ENCODE measurements around the gene SMAP1.

SMAP1 gene

DNA sequence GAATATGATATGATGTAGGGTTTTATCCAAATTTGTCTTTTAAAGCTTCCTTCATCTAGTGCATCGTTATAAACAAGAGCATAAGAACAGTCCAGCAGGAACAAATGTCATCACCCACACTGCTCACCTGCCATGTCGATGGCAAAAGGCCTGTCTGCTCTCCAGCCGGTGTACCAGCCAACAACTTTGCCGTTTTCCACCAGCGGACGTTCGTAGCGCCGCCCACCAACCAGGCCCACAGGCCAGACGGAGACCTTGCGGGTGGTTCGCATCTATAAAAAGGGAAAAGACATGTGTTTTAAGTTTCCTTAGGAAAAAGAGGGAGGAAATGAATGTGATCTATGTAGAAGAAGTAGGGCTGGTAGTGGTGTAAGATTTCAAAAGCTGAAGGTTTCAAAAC is 226.3 kb downstream of the SMAP1 start:
- Histone ChIP-seq H3K9ac (ENCODE audit: low read length in 2 of 2) (no peak overlapping the region), H3K9me3 (ENCODE audit: control insufficient read depth in 2 of 2, low read length in 2 of 2) (no peaks in the 10 kb centered on the region), H3K27ac (ENCODE audit: low read length) (no peak overlapping the region), H3K4me3 (ENCODE audit: low read length in 2 of 2) (no peak overlapping the region), H3K4me1 (ENCODE audit: control insufficient read depth, insufficient read depth, low read length) (no peaks in the 10 kb centered on the region), H3K27me3 (ENCODE audit: control insufficient read depth in 1 of 2, insufficient read depth in 2 of 2, low read length in 2 of 2) (peaks cover 0 to 3% of the 10 kb centered on the region in 2 donors), H3K36me3 (ENCODE audit: control insufficient read depth in 2 of 2, insufficient read depth in 2 of 2, low read length in 2 of 2) (no peaks in the 10 kb centered on the region)

- no peak overlapping the region for H3K27ac ChIP-seq (ENCODE audit: low read length)
- H3K4me3 ChIP-seq (ENCODE audit: low read length in 2 of 2) = no peak overlapping the region
- H3K4me1 ChIP-seq (ENCODE audit: control insufficient read depth, insufficient read depth, low read length) = no peaks in the 10 kb centered on the region
- no peaks in the 10 kb centered on the region for H3K9me3 ChIP-seq (ENCODE audit: control insufficient read depth in 2 of 2, low read length in 2 of 2)
- H3K9ac ChIP-seq (ENCODE audit: low read length in 2 of 2) = no peak overlapping the region
- no peaks in the 10 kb centered on the region for H3K36me3 ChIP-seq (ENCODE audit: control insufficient read depth in 2 of 2, insufficient read depth in 2 of 2, low read length in 2 of 2)
- H3K27me3 ChIP-seq (ENCODE audit: control insufficient read depth in 1 of 2, insufficient read depth in 2 of 2, low read length in 2 of 2) = no peaks in the 10 kb centered on the region
Measured at GRCh38 chr6:70900047-70900446, 232.4 kb downstream of the SMAP1 start.

DNA sequence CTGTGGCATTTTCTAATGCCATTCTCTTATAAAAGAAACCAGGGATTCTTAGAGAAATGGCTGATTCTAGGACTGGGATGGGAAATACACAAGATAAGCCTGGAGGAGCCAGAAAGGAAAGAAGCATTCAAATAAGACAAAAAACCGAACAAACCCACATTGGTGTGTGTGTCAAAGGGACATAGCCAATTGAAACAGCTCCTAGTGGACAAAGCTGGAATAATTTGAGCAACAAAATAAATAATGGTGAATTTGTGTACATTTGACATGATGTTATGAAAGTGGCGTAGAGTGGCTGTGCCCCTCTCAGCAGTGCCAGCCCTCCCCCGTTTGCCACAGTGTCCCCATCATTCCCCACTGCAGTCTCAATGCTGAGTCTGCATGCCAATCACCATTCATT is 233.6 kb downstream of the SMAP1 start:
- H3K4me3 ChIP-seq (ENCODE audit: low read length in 2 of 2) = no peak overlapping the region
- no peak overlapping the region for H3K27ac ChIP-seq (ENCODE audit: low read length)
- no peaks in the 10 kb centered on the region for H3K36me3 ChIP-seq (ENCODE audit: control insufficient read depth in 2 of 2, insufficient read depth in 2 of 2, low read length in 2 of 2)
- H3K9me3 ChIP-seq (ENCODE audit: control insufficient read depth in 2 of 2, low read length in 2 of 2) = no peaks in the 10 kb centered on the region
- no peaks in the 10 kb centered on the region for H3K27me3 ChIP-seq (ENCODE audit: control insufficient read depth in 1 of 2, insufficient read depth in 2 of 2, low read length in 2 of 2)
- no peaks in the 10 kb centered on the region for H3K4me1 ChIP-seq (ENCODE audit: control insufficient read depth, insufficient read depth, low read length)
- no peak overlapping the region for H3K9ac ChIP-seq (ENCODE audit: low read length in 2 of 2)

- H3K9ac ChIP-seq (ENCODE audit: low read length in 2 of 2) = no peak overlapping the region
- no peaks in the 10 kb centered on the region for H3K9me3 ChIP-seq (ENCODE audit: control insufficient read depth in 2 of 2, low read length in 2 of 2)
Measured at GRCh38 chr6:70903665-70904452, 236.2 kb downstream of the SMAP1 start.

GRCh38 chr6:70905742-70906141 is 238.1 kb downstream of the SMAP1 start:
- no peaks in the 10 kb centered on the region for H3K27me3 ChIP-seq (ENCODE audit: control insufficient read depth in 1 of 2, insufficient read depth in 2 of 2, low read length in 2 of 2)
- H3K4me1 ChIP-seq (ENCODE audit: control insufficient read depth, insufficient read depth, low read length) = no peaks in the 10 kb centered on the region
- no peaks in the 10 kb centered on the region for H3K36me3 ChIP-seq (ENCODE audit: control insufficient read depth in 2 of 2, insufficient read depth in 2 of 2, low read length in 2 of 2)
- no peaks in the 10 kb centered on the region for H3K9me3 ChIP-seq (ENCODE audit: control insufficient read depth in 2 of 2, low read length in 2 of 2)
- no peak overlapping the region for H3K27ac ChIP-seq (ENCODE audit: low read length)
- H3K9ac ChIP-seq (ENCODE audit: low read length in 2 of 2) = no peak overlapping the region
- H3K4me3 ChIP-seq (ENCODE audit: low read length in 2 of 2) = no peak overlapping the region

More at GRCh38 chr6:70903665-70904452, 236.2 kb downstream of the SMAP1 start:
- no peaks in the 10 kb centered on the region for H3K27me3 ChIP-seq (ENCODE audit: control insufficient read depth in 1 of 2, insufficient read depth in 2 of 2, low read length in 2 of 2)
- no peak overlapping the region for H3K27ac ChIP-seq (ENCODE audit: low read length)
- H3K4me3 ChIP-seq (ENCODE audit: low read length in 2 of 2) = no peak overlapping the region
- no peaks in the 10 kb centered on the region for H3K4me1 ChIP-seq (ENCODE audit: control insufficient read depth, insufficient read depth, low read length)
- H3K36me3 ChIP-seq (ENCODE audit: control insufficient read depth in 2 of 2, insufficient read depth in 2 of 2, low read length in 2 of 2) = no peaks in the 10 kb centered on the region

Data from stomach smooth muscle (tissue), 2 donors.